GM12864 (cell line): Measurements from ENCODE around the gene PLPPR3.
"Not testable (repeated sequence)": the region's sequence is repeated elsewhere in the genome, so short reads cannot be mapped to it uniquely, and the experiment has no call there.

Experiments
- DNase-seq: peaks from one replicate; pipeline ENCODE4 v3.0.0-alpha.2; 2011; ENCODE audit warnings: low read depth
- H3K4me3 ChIP-seq: 2 replicates; pipeline ENCODE4 v1.5.1; 2011; ENCODE audit warnings: mild to moderate bottlenecking, low read depth, low read length, control low read depth
- CTCF ChIP-seq: IDR thresholded peaks from 2 replicates; pipeline ENCODE4 v1.5.1; 2011; ENCODE audit warnings: low read depth, mild to moderate bottlenecking, moderate library complexity, low read length, control low read depth, inconsistent platforms; ENCODE audit errors: missing control alignments

PLPPR3 gene

GRCh38 chr19:861141-861755 is 39.5 kb upstream of the PLPPR3 start:
- no peak overlapping the region for H3K4me3 ChIP-seq
- no peak for DNase-seq

GRCh38 chr19:858868-859843 is 37.4 kb upstream of the PLPPR3 start, which contains the start of gene CFD:
Gene CFD (plus strand): TSS chr19:859664. CDS start chr19:859690, 26 bp downstream.
- DNase-seq = no peak
- H3K4me3 ChIP-seq = no peak within 1 kb of the TSS
- TF ChIP-seq CTCF = no peak

More at GRCh38 chr19:861141-861755, 39.5 kb upstream of the PLPPR3 start:
- no peak for TF ChIP-seq CTCF

- DNase-seq = no peak
These were observed 36.5 kb upstream of the PLPPR3 start for GRCh38 chr19:858284-858683.

GRCh38 chr19:855566-856120 is 33.9 kb upstream of the PLPPR3 start:
- TF ChIP-seq CTCF = no peak
- no peak overlapping the region for H3K4me3 ChIP-seq
- no peak for DNase-seq

More at GRCh38 chr19:858284-858683, 36.5 kb upstream of the PLPPR3 start:
- no peak overlapping the region for H3K4me3 ChIP-seq
- no peak for TF ChIP-seq CTCF

GRCh38 chr19:855142-855541 is 33.4 kb upstream of the PLPPR3 start:
- H3K4me3 ChIP-seq = no peak overlapping the region
- no peak for DNase-seq
- no peak for TF ChIP-seq CTCF

- no peak for DNase-seq
- H3K4me3 ChIP-seq = no peak overlapping the region
- no peak for TF ChIP-seq CTCF
These were observed 32.8 kb upstream of the PLPPR3 start for GRCh38 chr19:854549-854948.

GRCh38 chr19:853614-854220 is 32.0 kb upstream of the PLPPR3 start:
- H3K4me3 ChIP-seq, DNase-seq: not testable (repeated sequence)
